Heart right ventricle (tissue), 16 donors: ENCODE results near the gene OR56A3. TPM values are rescaled to one million over a fixed set of nuclear protein-coding genes. Genes with fewer than 3 reads are reported as not detected.

Experiments
- ATAC-seq, 8 donors: fragments of 200-7000 bp; cut with Tn5 transposase; one replicate each; pipeline ENCODE4 v1.9.1; 2020; ENCODE audit warnings: mild to moderate bottlenecking in 8 of 8, moderate library complexity in 8 of 8, moderate number of reproducible peaks in 1 of 8
- DNase-seq, 2 donors: peaks; one replicate each; pipeline ENCODE4 v3.0.0-alpha.2; 2020
- H3K27ac ChIP-seq, 10 donors: fragments of 200-600 bp; sonication (generic) in 2 of 10; one replicate each; pipeline versions ENCODE4 v1.5.0 to v1.8.0; 2020 to 2022; ENCODE audit warnings: mild to moderate bottlenecking in 3 of 10
- H3K27me3 ChIP-seq, 7 donors: fragments of 200-600 bp; one replicate each; pipeline ENCODE4 v1.8.0; 2021 to 2022; ENCODE audit warnings: mild to moderate bottlenecking in 2 of 7
- H3K36me3 ChIP-seq, 9 donors: fragments of 200-600 bp; sonication (generic) in 1 of 9; one replicate each; pipeline versions ENCODE4 v1.5.0 to v1.8.0; 2020 to 2022; ENCODE audit warnings: mild to moderate bottlenecking in 2 of 9
- H3K4me1 ChIP-seq, 9 donors: fragments of 200-600 bp; sonication (generic) in 1 of 9; one replicate each; pipeline versions ENCODE4 v1.5.0 to v1.8.0; 2020 to 2022; ENCODE audit warnings: mild to moderate bottlenecking in 4 of 9
- H3K4me3 ChIP-seq, 10 donors: fragments of 200-600 bp; sonication (generic) in 2 of 10; one replicate each; pipeline versions ENCODE4 v1.5.0 to v1.8.0; 2020 to 2022; ENCODE audit warnings: mild to moderate bottlenecking in 7 of 10, moderate library complexity in 2 of 10
- H3K9me3 ChIP-seq, 11 donors: fragments of 200-600 bp in 10 of 11; sonication (generic) in 2 of 11; one replicate each; pipeline versions ENCODE4 v1.5.0 to v1.8.0; 2013 to 2022; ENCODE audit warnings: mild to moderate bottlenecking in 2 of 11, control low read depth in 1 of 11, moderate library complexity in 1 of 11
- WGBS, 2 donors: extraction: QIAGEN DNeasy Blood & Tissue Kit; methylation state at CpG; one replicate each; pipeline ENCODE4 v1.1.7; 2013; ENCODE audit warnings: inconsistent platforms in 1 of 2; 5-methylcytosine and 5-hydroxymethylcytosine counted together
- intact Hi-C, 10 donors: fragments of 100-400 bp; cut with DNase I; formaldehyde crosslinking; loops; one replicate each; pipeline versions ENCODE4 v1.11.1 to v1.14.2; 2022
- polyA plus RNA-seq, 2 donors: library from polyadenylated mRNA; stranded (reverse); fragments of 200-250 nt; gene quantifications; one replicate each; pipeline ENCODE4 v1.2.3, GENCODE V29; 2013
- total RNA-seq, 10 donors: library from RNA; stranded (reverse); fragmentation: NEBNext Ultra II Directional in 3 of 10; extraction: Animal tissue kit (Norgen Biotek cat#: 25700) in 3 of 10; gene quantifications; one replicate each; pipeline versions ENCODE4 v1.2.1 to v1.2.4, GENCODE V29; 2021 to 2023
- TF ChIP-seq, protein P1 (sequence below), 9 donors: fragments of 200-600 bp; sonication (generic) in 2 of 9; IDR thresholded peaks; one replicate each; pipeline versions ENCODE4 v1.5.0 to v1.8.0; 2021 to 2022; ENCODE audit warnings: antibody characterized with exemption in 9 of 9, mild to moderate bottlenecking in 5 of 9, moderate library complexity in 1 of 9
- donor health status: Arrhythmogenic right ventricular cardiomyopathy.
- donor health status: ischemic (EF 13 %, LVEDD 7.1; RV severe dilation, severe dysfunction).
- donor health status: healthy with polysubstance abuse.
- donor health status: DM: no; HTN: yes; CAD: no.
- donor health status: DM: no; HTN: no; CAD: no.
- donor health status: ischemic (EF 25% LVEDD 6.9; RV normal size, moderate dysfunction).
- donor health status: ischemic (EF 25% LVEDD 5.7; RV mildly dilated, moderate dysfunction).
- donor health status: healthy.
- donor health status: DM: yes; HTN: yes; CAD: no.
- donor health status: Ischemic cardiomyopathy.
- donor health status: ischemic (EF 35%, LVEDD 5.7; RV mildly dilated, moderate dysfunction).
- donor health status: nonischemic (EF 11% LVEDD 7.7; RV severe dilation, severe dysfunction).
- donor health status: DM: yes; HTN: yes; CAD: no.
- donor health status: PGD.
- donor health status: ischemic (EF 29% LVEDD 5.4; RV normal size, mild dysfunction).
- donor health status: nonischemic (EF 23%, LVEDD 6.1; RV moderate dilation, normal function).

OR56A3 gene
- total and polyA plus RNA-seq, 12 donors: not detected

DNA sequence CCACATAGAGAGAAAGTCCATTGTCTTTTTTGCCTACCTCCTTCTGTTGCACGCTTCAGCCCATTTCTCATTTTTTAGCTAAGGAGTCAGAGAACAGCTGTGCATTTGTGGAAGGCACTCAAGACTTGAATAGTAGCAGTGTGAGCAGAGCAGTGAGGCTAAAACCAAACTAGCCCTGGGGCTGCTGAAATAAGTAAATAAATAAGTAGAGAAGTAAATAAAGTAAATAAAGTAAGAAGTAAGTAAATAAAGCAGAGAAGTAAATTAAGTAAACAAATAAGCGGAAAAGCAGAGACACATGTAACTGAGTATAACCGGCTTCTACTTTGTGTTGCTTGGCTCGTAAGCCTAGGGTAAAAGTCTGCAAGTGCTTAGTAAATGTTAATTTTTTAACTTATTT lies 47.2 kb downstream of the OR56A3 start:
- no peaks in the 10 kb centered on the region for H3K4me1 ChIP-seq
- intact Hi-C loops: no loop called here
- H3K9me3 ChIP-seq: no peaks in the 10 kb centered on the region
- WGBS, 2 donors: 86 to 91% methylated on average over 4 of the region's 4 CpGs
- ATAC-seq: no peak
- no peak overlapping the region for H3K27ac ChIP-seq
- DNase-seq: no peak
- peaks cover 0 to 22% (median 0%) of the 10 kb centered on the region in 7 donors for H3K27me3 ChIP-seq
- TF ChIP-seq, protein P1, sequence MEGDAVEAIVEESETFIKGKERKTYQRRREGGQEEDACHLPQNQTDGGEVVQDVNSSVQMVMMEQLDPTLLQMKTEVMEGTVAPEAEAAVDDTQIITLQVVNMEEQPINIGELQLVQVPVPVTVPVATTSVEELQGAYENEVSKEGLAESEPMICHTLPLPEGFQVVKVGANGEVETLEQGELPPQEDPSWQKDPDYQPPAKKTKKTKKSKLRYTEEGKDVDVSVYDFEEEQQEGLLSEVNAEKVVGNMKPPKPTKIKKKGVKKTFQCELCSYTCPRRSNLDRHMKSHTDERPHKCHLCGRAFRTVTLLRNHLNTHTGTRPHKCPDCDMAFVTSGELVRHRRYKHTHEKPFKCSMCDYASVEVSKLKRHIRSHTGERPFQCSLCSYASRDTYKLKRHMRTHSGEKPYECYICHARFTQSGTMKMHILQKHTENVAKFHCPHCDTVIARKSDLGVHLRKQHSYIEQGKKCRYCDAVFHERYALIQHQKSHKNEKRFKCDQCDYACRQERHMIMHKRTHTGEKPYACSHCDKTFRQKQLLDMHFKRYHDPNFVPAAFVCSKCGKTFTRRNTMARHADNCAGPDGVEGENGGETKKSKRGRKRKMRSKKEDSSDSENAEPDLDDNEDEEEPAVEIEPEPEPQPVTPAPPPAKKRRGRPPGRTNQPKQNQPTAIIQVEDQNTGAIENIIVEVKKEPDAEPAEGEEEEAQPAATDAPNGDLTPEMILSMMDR (IDR thresholded peaks at IDR 0.05): no peak
- no peaks in the 10 kb centered on the region for H3K36me3 ChIP-seq
- no peak overlapping the region for H3K4me3 ChIP-seq

DNA sequence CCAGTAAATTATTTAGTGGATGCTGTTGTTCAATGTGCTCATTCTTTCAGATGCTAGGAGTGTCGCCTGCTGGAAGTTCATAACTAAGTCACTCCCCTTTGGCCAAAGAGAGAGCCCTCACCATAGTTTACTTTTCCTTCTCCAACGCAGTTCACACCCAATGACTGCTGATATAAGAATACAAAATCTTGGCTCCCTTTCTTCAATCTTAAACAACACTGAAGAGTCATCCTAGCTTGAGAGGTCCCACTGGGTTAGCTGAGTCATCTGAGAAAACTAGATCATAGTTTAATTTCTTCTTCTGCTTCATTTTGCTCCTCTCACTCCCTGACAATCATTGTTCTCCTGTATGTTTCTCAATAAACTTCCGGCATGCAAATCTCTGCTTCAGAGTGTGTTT lies 50.1 kb downstream of the OR56A3 start:
- intact Hi-C loops: no loop called here
- no peaks in the 10 kb centered on the region for H3K36me3 ChIP-seq
- TF ChIP-seq, protein P1 (IDR thresholded peaks at IDR 0.05): no peak
- H3K27ac ChIP-seq: no peak overlapping the region
- H3K27me3 ChIP-seq: peaks cover 0 to 22% (median 0%) of the 10 kb centered on the region in 7 donors
- DNase-seq (no peak), ATAC-seq (peak in 1 of 8 donors; percentile 59)
- no peaks in the 10 kb centered on the region for H3K4me1 ChIP-seq
- H3K4me3 ChIP-seq: no peak overlapping the region
- H3K9me3 ChIP-seq: no peaks in the 10 kb centered on the region
- WGBS, 2 donors: 72 to 73% methylated on average over 3 of the region's 3 CpGs

DNA sequence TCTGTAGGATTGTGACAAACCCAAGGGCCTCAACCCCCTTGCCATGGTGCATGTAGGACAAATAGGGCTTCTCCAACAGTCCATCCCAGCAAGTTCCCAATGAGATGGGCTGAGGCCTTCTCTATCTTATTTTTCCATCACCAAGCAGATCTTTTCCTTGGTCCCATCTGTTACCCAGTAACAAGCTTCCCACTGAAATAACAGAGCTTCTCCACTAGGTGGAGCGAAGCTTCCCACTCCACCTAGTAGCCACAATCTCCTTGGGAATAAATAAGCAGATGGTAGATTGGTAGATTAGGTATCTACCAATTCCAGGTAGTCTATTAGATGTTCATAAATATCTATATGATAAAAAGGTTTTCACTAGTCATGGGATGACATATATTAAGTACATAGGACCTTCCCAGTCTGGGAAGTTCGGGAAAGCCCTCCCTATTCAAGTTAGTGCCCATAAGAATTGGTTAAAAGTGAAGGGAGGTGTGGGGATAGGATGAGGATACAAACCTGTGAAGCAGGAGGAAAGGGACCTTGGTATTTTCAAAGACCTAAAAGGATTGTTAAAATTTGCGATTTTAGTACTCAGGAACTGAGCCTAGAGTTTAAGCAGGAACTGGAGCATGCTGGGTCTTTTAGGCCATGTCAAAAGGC lies 50.7 kb downstream of the OR56A3 start:
- no peak overlapping the region for H3K4me3 ChIP-seq
- ATAC-seq (no peak), DNase-seq (no peak)
- H3K36me3 ChIP-seq: no peaks in the 10 kb centered on the region
- no peaks in the 10 kb centered on the region for H3K4me1 ChIP-seq
- H3K27me3 ChIP-seq: peaks cover 0 to 22% (median 0%) of the 10 kb centered on the region in 7 donors
- TF ChIP-seq, protein P1 (IDR thresholded peaks at IDR 0.05): peak in 8 of 9 donors; percentile 8 to 65 (median 46)
- H3K9me3 ChIP-seq: no peaks in the 10 kb centered on the region
- WGBS, 2 donors: 59% methylated on average over 3 of the region's 3 CpGs
- intact Hi-C loops: no loop called here
- H3K27ac ChIP-seq: no peak overlapping the region

DNA sequence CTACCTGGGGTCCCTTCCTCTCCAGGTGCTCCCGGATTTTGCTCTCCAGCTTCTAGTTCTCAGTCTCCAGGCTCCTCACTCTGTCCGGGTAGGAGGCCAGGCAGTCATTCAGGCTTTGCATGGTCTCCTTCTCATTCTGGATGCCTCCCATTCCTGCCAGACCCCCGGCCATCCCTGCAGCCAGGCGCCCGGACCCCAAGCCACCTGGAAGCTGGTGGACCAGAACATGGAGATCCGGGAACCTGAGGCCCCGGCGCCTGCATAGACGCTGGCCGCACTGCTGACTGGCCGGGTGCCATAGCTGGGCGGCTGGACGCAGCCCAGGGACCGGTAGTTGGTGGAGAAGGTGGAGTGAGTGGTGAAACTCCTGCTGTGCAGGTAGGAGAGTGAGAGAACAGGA lies 52.7 kb downstream of the OR56A3 start:
- DNase-seq (no peak), ATAC-seq (no peak)
- Histone ChIP-seq H3K36me3 (no peaks in the 10 kb centered on the region), H3K27me3 (peaks cover 0 to 6% (median 0%) of the 10 kb centered on the region in 7 donors), H3K27ac (no peak overlapping the region), H3K4me1 (no peaks in the 10 kb centered on the region), H3K9me3 (no peaks in the 10 kb centered on the region), H3K4me3 (no peak overlapping the region)
- TF ChIP-seq, protein P1 (IDR thresholded peaks at IDR 0.05): no peak
- intact Hi-C loops: no loop called here
- WGBS, 2 donors: 87 to 92% methylated on average over 14 of the region's 14 CpGs

Other genes with a start within 250 kb of the OR56A3 start
- gene OR56B1, start 205.8 kb upstream of the OR56A3 start, total RNA-seq: not detected
- gene OR56B1, start 205.8 kb upstream of the OR56A3 start, polyA plus RNA-seq: not detected
- gene OR52N4, start 188.0 kb upstream of the OR56A3 start, total RNA-seq: under 1 TPM in 1 of 10 donors, not detected in 9; 0.32 TPM
- not detected for gene OR52N4, start 188.0 kb upstream of the OR56A3 start, polyA plus RNA-seq
- under 1 TPM in 1 of 10 donors, not detected in 9; 0.09 TPM for gene OR52N5, start 158.9 kb upstream of the OR56A3 start, total RNA-seq
- gene OR52N5, start 158.9 kb upstream of the OR56A3 start, polyA plus RNA-seq: not detected
- gene OR52N1, start 151.0 kb upstream of the OR56A3 start, total RNA-seq: under 1 TPM in 1 of 10 donors, not detected in 9; 0.09 TPM
- gene OR52N1, start 151.0 kb upstream of the OR56A3 start, polyA plus RNA-seq: not detected
- not detected for gene OR52N2, start 133.3 kb upstream of the OR56A3 start, total RNA-seq
- not detected for gene OR52N2, start 133.3 kb upstream of the OR56A3 start, polyA plus RNA-seq
- not detected for gene OR52E6, start 100.4 kb upstream of the OR56A3 start, total RNA-seq
- gene OR52E6, start 100.4 kb upstream of the OR56A3 start, polyA plus RNA-seq: not detected
- not detected for gene OR52E8, start 84.6 kb upstream of the OR56A3 start, total RNA-seq
- gene OR52E8, start 84.6 kb upstream of the OR56A3 start, polyA plus RNA-seq: not detected
- not detected for gene OR52E4, start 61.6 kb upstream of the OR56A3 start, total RNA-seq
- gene OR52E4, start 61.6 kb upstream of the OR56A3 start, polyA plus RNA-seq: not detected
- gene OR52E5, start 49.0 kb upstream of the OR56A3 start, total RNA-seq: not detected
- not detected for gene OR52E5, start 49.0 kb upstream of the OR56A3 start, polyA plus RNA-seq
- not detected for gene OR56A5, start 26.2 kb downstream of the OR56A3 start, total RNA-seq
- gene OR56A5, start 26.2 kb downstream of the OR56A3 start, polyA plus RNA-seq: not detected
- not detected for gene OR52L1, start 44.7 kb downstream of the OR56A3 start, total RNA-seq
- gene OR52L1, start 44.7 kb downstream of the OR56A3 start, polyA plus RNA-seq: not detected
- gene OR56A4, start 64.7 kb downstream of the OR56A3 start, total RNA-seq: under 1 TPM in 1 of 10 donors, not detected in 9; 0.05 TPM
- gene OR56A4, start 64.7 kb downstream of the OR56A3 start, polyA plus RNA-seq: not detected
- not detected for gene OR56A1, start 88.5 kb downstream of the OR56A3 start, total RNA-seq
- gene OR56A1, start 88.5 kb downstream of the OR56A3 start, polyA plus RNA-seq: not detected
- gene OR56B4, start 165.4 kb downstream of the OR56A3 start, total RNA-seq: not detected
- gene OR56B4, start 165.4 kb downstream of the OR56A3 start, polyA plus RNA-seq: not detected
- gene OR52B2, start 228.1 kb downstream of the OR56A3 start, total RNA-seq: not detected
- not detected for gene OR52B2, start 228.1 kb downstream of the OR56A3 start, polyA plus RNA-seq